ACHN (cell line): ENCODE results near the gene IPO13.

Experiments
- DNase-seq: peaks from one replicate; pipeline ENCODE4 v3.0.0-alpha.2; 2015
- in situ Hi-C: cut with HindIII; loops from 2 replicates; pipeline ENCODE4 v1.10.0; 2017; ENCODE audit warnings: low sequenced_read_pairs, low pct_ligation_motif_present, low pct_unique_long_range_greater_than_20kb

The IPO13 gene

DNA sequence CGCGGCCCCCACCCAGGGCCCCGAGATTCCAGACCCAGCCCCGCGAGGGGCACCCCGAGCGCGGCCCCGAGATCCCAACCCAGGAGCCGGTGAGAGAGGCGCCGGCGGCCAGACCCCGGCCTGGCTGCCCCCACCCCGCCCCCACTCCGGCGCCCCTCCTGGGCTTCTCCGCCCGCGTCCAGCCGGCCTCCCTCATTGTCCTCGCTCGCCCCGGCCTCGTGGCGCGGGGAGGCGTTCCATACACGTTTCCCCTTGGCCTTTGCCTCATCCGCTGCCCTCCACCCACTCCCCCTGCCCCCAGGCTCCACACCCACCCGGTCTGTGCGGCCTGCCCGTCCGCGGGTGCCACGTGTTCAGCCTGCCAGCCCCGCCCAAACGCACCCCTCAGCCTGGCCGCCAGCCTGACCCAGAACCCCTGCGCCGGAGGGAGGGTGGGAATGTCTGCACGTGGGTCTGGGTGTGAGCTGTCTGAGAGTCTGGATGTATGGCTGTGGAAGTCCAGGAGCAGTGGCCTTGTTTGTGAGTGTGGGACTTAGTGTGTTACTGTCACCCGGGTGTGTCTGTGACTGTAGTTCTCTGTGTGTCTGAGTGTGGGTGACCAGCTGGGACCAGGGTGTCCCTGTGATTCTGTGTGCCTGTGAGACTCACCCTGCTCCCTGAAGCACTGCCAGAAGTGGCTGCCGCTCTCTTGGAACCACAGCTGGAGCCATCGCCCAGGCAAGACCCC, 32.9 kb downstream of the IPO13 start:
- DNase-seq = peak; percentile 25
- in situ Hi-C loops = no loop called here

- DNase-seq = no peak
- in situ Hi-C loops = no loop called here
Observed at GRCh38 chr1:43980255-43981134, 33.7 kb downstream of the IPO13 start.

- DNase-seq = no peak
- in situ Hi-C loops = no loop called here
Observed at GRCh38 chr1:43981135-43981491, 34.4 kb downstream of the IPO13 start.

DNA sequence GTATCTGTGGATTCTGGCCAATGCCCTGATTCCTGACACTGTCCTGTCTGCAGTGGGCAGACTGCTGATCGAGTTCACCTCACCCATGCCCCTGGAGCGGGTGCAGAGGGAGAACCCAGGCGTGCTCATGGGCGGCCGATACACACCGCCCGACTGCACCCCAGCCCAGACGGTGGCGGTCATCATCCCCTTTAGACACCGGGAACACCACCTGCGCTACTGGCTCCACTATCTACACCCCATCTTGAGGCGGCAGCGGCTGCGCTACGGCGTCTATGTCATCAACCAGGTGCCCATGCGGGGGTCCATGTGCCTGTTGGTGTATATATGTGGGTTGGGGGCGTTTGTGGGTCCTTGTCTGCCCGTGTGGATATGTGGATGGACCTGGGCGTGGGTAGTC, 34.9 kb downstream of the IPO13 start:
- in situ Hi-C loops = no loop called here
- no peak for DNase-seq

DNA sequence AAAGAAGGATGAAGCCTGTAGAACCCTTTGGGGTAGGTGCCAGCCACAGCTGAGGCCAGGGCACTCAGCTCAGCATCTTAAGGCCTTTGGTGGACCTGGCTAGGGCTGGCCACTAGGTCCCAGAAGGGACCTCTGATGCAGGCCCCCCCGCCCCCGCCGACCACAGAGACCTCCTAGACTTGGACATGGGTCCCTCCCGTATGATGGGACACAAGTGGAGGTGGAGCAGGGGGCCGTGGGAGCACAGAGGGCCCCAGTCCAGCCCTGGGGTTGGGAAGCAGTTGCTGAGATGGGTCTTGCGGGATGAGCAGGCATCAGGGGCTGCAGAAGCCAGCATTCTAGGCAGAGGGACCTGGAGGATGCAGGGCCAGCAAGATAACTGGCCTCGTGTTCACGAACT, 35.5 kb downstream of the IPO13 start:
- in situ Hi-C loops = no loop called here

GRCh38 chr1:43982808-43983207, 36.1 kb downstream of the IPO13 start:
- in situ Hi-C loops = no loop called here
- no peak for DNase-seq

More for the DNA sequence above, 35.5 kb downstream of the IPO13 start:
- DNase-seq = no peak

GRCh38 chr1:43983253-43983899, 36.6 kb downstream of the IPO13 start:
- in situ Hi-C loops = no loop called here
- DNase-seq = no peak

- in situ Hi-C loops = no loop called here
- no peak for DNase-seq
Observed at GRCh38 chr1:43984855-43985254, 38.1 kb downstream of the IPO13 start.

- in situ Hi-C loops = no loop called here
- no peak for DNase-seq
Observed at GRCh38 chr1:43985984-43986595, 39.3 kb downstream of the IPO13 start.

GRCh38 chr1:43986712-43987111, 40.0 kb downstream of the IPO13 start:
- DNase-seq = no peak
- in situ Hi-C loops = no loop called here

DNA sequence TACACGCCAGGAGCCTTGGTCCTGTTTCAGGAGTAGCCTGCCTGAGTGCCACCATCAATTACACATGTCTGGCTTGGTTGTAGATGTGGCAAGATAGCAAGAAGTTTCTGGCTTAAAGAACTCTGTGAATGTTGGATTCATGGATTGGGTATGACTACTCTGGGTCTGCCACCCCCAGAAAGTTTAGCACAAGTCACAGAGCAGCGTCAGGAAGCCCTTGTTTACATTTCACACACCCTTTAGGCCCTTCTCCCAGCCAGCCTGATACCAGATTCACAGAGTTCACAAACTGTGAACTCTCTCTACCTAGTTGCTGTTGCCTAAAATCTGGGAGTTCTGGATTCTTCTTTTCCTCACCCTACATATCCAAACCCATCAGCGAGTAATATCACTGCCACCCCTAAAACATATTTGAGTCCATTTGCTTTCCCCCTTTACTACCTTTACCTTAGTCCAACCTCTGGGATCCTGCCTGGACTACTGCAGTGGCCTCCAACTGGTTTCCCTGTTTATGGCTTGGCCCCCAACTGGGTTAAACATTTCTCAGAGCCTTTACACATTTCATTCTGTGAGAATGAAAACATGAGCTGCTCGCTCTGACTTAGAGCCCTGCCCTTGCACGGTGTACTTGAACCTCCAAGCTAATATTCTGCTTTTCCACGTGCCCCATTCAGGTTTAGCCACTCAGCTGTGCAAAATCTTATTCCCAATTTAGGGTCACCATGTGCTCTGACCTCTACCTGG, 40.6 kb downstream of the IPO13 start:
- in situ Hi-C loops = no loop called here
- no peak for DNase-seq

DNA sequence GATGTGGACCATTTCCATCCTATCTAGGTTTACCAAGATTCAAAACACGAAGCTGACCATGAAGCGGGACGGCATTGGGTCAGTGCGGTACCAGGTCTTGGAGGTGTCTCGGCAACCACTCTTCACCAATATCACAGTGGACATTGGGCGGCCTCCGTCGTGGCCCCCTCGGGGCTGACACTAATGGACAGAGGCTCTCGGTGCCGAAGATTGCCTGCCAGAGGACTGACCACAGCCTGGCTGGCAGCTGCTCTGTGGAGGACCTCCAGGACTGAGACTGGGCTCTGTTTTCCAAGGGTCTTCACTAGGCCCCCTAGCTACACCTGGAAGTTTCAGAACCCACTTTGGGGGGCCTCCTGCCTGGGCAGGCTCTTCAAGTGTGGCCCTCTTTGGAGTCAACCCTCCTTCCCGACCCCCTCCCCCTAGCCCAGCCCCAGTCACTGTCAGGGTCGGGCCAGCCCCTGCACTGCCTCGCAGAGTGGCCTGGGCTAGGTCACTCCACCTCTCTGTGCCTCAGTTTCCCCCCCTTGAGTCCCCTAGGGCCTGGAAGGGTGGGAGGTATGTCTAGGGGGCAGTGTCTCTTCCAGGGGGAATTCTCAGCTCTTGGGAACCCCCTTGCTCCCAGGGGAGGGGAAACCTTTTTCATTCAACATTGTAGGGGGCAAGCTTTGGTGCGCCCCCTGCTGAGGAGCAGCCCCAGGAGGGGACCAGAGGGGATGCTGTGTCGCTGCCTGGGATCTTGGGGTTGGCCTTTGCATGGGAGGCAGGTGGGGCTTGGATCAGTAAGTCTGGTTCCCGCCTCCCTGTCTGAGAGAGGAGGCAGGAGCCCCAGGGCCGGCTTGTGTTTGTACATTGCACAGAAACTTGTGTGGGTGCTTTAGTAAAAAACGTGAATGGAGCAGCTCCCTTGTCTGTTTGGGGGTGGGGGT, 43.8 kb downstream of the IPO13 start:
- DNase-seq = peak; percentile 5
- in situ Hi-C loops = no loop called here

GRCh38 chr1:43991200-43991475, 44.4 kb downstream of the IPO13 start:
- in situ Hi-C loops = no loop called here
- no peak for DNase-seq

GRCh38 chr1:43991476-43992231, 44.9 kb downstream of the IPO13 start, which contains the start of gene CCDC24:
Gene CCDC24, plus strand, starts transcription at chr1:43991599. Its CDS starts 280 bp downstream, at chr1:43991879.
- in situ Hi-C loops = no loop called here

DNA sequence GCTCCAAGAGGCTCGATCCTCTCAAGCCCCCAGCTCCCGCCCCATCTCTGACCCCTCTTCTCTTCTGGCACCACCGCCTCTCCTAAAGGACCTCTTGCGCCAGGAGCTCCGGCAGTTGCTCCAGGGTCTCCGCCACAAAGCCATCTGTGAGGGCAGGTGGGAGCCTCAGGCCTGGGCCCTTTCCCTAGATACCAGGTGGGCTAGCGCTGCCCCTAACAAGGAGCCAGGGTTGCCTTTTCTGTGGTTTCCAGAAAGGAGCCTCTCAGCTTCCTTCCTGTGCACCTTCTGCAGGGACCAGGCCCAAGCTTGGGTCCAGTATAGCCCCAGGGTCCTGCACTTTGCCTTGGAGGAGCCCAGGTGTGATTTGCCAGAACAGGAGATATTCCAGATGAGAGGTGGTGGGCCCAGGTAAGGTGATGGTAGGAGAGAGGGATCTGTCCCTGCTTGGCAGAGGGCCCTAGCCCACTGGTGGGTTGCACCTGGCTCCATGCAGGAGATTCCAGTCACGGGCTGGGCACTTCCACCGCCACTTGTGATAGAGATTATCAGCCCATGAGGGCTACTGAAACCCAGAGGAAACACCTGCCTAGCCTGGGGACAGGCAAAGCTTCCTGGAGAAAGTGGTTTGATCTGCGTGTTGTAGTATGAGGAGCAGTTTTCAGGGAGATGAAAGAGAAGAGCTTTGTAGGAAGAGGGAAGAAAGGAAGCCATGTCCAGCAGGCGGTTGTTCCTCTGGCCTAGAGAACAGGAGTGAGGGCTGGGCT, 45.7 kb downstream of the IPO13 start:
- in situ Hi-C loops = no loop called here
- DNase-seq = no peak

More at GRCh38 chr1:43991476-43992231, 44.9 kb downstream of the IPO13 start, which contains the start of gene CCDC24:
- peak; percentile 79 for DNase-seq

GRCh38 chr1:43993206-43993914, 46.6 kb downstream of the IPO13 start:
- in situ Hi-C loops = no loop called here

More at GRCh38 chr1:43993206-43993914, 46.6 kb downstream of the IPO13 start:
- DNase-seq = no peak
